Ovary (tissue), 3 donors: ENCODE data around the gene TREH.

ENCODE experiments used
- EP300 ChIP-seq: sonication (generic); formaldehyde crosslinking; IDR thresholded peaks from one replicate; pipeline ENCODE4 v1.6.1; 2017; ENCODE audit warnings: antibody characterized with exemption
- POLR2A ChIP-seq: fragments of 450-650 bp; IDR thresholded peaks from one replicate; pipeline ENCODE4 v1.6.1; 2017; ENCODE audit warnings: antibody characterized with exemption, mild to moderate bottlenecking, moderate library complexity
- TF ChIP-seq, protein P1 (sequence below), 3 donors: fragments of 450-650 bp in 2 of 3; fragments of 200-600 bp in 1 of 3; IDR thresholded peaks; one replicate each; pipeline versions ENCODE4 v1.5.1 to v1.8.0; 2016 to 2022; ENCODE audit warnings: antibody characterized with exemption in 3 of 3, mild to moderate bottlenecking in 1 of 3
- donor health status: DM: no; HTN: no; CAD: no.

DNA sequence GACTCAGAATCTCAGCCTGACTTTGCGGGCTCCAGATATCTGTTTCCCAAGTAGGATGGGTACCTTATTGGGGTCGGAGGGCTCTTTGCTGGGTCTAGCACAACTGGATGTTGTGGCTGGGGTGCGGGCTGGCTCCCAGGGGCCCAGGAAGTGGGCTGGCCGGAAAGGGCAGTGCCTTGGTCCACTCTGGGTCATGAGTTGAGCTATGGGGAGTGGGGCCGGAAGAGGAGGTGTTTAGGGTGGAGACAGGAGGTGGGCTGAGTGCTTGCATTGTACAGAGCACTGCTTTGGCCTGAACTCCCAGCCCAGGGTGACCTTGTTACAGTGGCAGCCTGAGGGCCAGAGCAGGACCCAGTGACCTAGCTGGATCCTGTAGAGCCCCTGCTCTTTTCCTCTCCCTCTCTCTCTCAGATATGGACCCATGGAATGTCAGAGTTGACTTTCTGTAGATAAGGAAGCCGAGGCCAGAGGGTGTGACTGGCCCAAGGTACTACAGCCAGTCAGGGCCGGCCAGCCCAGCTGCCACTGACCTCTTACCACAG is 58.9 kb downstream of the TREH start:
- TF ChIP-seq EP300 (no peak), POLR2A (no peak)
- TF ChIP-seq, protein P1, sequence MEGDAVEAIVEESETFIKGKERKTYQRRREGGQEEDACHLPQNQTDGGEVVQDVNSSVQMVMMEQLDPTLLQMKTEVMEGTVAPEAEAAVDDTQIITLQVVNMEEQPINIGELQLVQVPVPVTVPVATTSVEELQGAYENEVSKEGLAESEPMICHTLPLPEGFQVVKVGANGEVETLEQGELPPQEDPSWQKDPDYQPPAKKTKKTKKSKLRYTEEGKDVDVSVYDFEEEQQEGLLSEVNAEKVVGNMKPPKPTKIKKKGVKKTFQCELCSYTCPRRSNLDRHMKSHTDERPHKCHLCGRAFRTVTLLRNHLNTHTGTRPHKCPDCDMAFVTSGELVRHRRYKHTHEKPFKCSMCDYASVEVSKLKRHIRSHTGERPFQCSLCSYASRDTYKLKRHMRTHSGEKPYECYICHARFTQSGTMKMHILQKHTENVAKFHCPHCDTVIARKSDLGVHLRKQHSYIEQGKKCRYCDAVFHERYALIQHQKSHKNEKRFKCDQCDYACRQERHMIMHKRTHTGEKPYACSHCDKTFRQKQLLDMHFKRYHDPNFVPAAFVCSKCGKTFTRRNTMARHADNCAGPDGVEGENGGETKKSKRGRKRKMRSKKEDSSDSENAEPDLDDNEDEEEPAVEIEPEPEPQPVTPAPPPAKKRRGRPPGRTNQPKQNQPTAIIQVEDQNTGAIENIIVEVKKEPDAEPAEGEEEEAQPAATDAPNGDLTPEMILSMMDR (IDR thresholded peaks at IDR 0.05) = no peak
